HepG2 (cell line): ENCODE data around the gene RPL22L1. TPM values are rescaled to one million over a fixed set of nuclear protein-coding genes. Genes with fewer than 3 reads are reported as not detected.

Source experiments
- ADNP ChIP-seq: sonication (generic); formaldehyde crosslinking; IDR thresholded peaks from 2 replicates; pipeline ENCODE4 v1.4.0; 2020; ENCODE audit warnings: missing genetic modification reagents
- CBX5 ChIP-seq: sonication (generic); formaldehyde crosslinking; IDR thresholded peaks from 2 replicates; pipeline ENCODE4 v1.4.0; 2020; ENCODE audit warnings: missing genetic modification reagents, borderline replicate concordance
- DR1 ChIP-seq: sonication (generic); formaldehyde crosslinking; IDR thresholded peaks from 2 replicates; pipeline ENCODE4 v1.8.0; 2021; ENCODE audit warnings: mild to moderate bottlenecking, missing genetic modification reagents, inconsistent platforms
- FIP1L1 ChIP-seq: fragments of 200-400 bp; formaldehyde crosslinking; IDR thresholded peaks from 2 replicates; pipeline ENCODE4 v1.6.1; 2018; ENCODE audit warnings: low read depth, mild to moderate bottlenecking, low read length, moderate library complexity, borderline replicate concordance; ENCODE audit not compliant: insufficient read depth
- HOXA5 ChIP-seq: sonication (generic); formaldehyde crosslinking; IDR thresholded peaks from 2 replicates; pipeline ENCODE4 v1.4.0; 2020; ENCODE audit warnings: missing genetic modification reagents
- KDM5A ChIP-seq: fragments of 200-600 bp; sonication (generic); IDR thresholded peaks from 2 replicates; pipeline ENCODE4 v1.7.0; 2018; ENCODE audit warnings: antibody characterized with exemption, mild to moderate bottlenecking, low read length, borderline replicate concordance
- KLF16 ChIP-seq, 2 experiments: sonication (generic) in 1 of 2; formaldehyde crosslinking in 1 of 2; IDR thresholded peaks; 2 replicates each; pipeline versions ENCODE4 v1.6.1 to v1.8.0; 2016 to 2023; ENCODE audit warnings: missing genetic modification reagents in 2 of 2, missing compliant biosample characterization in 1 of 2
- NAIF1 ChIP-seq: sonication (generic); formaldehyde crosslinking; IDR thresholded peaks from 2 replicates; pipeline ENCODE4 v1.5.0; 2020; ENCODE audit warnings: mild to moderate bottlenecking, missing genetic modification reagents, borderline replicate concordance
- SOX6 ChIP-seq, 2 experiments: fragments of 450-650 bp in 1 of 2; sonication (generic) in 1 of 2; formaldehyde crosslinking in 1 of 2; IDR thresholded peaks; 2 replicates each; pipeline versions ENCODE4 v1.4.0 to v1.6.1; 2017 to 2020; ENCODE audit warnings: antibody characterized with exemption in 1 of 2, mild to moderate bottlenecking in 1 of 2, missing genetic modification reagents in 1 of 2
- TBX2 ChIP-seq: sonication (generic); formaldehyde crosslinking; IDR thresholded peaks from 2 replicates; pipeline ENCODE4 v1.5.0; 2020; ENCODE audit warnings: missing genetic modification reagents, mild to moderate bottlenecking, borderline replicate concordance
- ZBTB38 ChIP-seq: sonication (generic); formaldehyde crosslinking; IDR thresholded peaks from 2 replicates; pipeline ENCODE4 v1.5.1; 2020; ENCODE audit warnings: mild to moderate bottlenecking, missing genetic modification reagents
- ZMYM4 ChIP-seq: sonication (generic); formaldehyde crosslinking; IDR thresholded peaks from 2 replicates; pipeline ENCODE4 v1.8.1; 2023; ENCODE audit warnings: mild to moderate bottlenecking, missing genetic modification reagents
- ZNF251 ChIP-seq: sonication (generic); formaldehyde crosslinking; IDR thresholded peaks from 2 replicates; pipeline ENCODE4 v1.9.0; 2021; ENCODE audit warnings: mild to moderate bottlenecking, missing genetic modification reagents
- ZNF605 ChIP-seq: sonication (generic); formaldehyde crosslinking; IDR thresholded peaks from 2 replicates; pipeline ENCODE4 v1.8.0; 2022; ENCODE audit warnings: mild to moderate bottlenecking, missing genetic modification reagents
- ZNF674 ChIP-seq: sonication (generic); formaldehyde crosslinking; IDR thresholded peaks from 2 replicates; pipeline ENCODE4 v1.5.0; 2020; ENCODE audit warnings: low read depth, mild to moderate bottlenecking, missing genetic modification reagents
- ZNF780A ChIP-seq: sonication (generic); formaldehyde crosslinking; IDR thresholded peaks from 2 replicates; pipeline ENCODE4 v1.8.0; 2022; ENCODE audit warnings: mild to moderate bottlenecking, missing genetic modification reagents, moderate library complexity
- ZNF788 ChIP-seq: sonication (generic); formaldehyde crosslinking; IDR thresholded peaks from 2 replicates; pipeline ENCODE4 v1.5.0; 2020; ENCODE audit warnings: mild to moderate bottlenecking, missing genetic modification reagents, borderline replicate concordance
- ZNF891 ChIP-seq: sonication (generic); formaldehyde crosslinking; IDR thresholded peaks from 2 replicates; pipeline ENCODE4 v1.5.0; 2020; ENCODE audit warnings: mild to moderate bottlenecking, missing genetic modification reagents
- ZSCAN12 ChIP-seq: sonication (generic); formaldehyde crosslinking; IDR thresholded peaks from 2 replicates; pipeline ENCODE4 v1.9.0; 2021; ENCODE audit warnings: mild to moderate bottlenecking, missing genetic modification reagents
- ZSCAN9 ChIP-seq: IDR thresholded peaks from 2 replicates; pipeline ENCODE4 v1.6.1; 2016; ENCODE audit warnings: borderline replicate concordance
- polyA plus RNA-seq, 8 experiments: library from polyadenylated mRNA; depleted of rRNA in 3 of 8; stranded (reverse) in 7 of 8; unstranded in 1 of 8; fragments of >200 nt; fragmentation: Illumina TruSeq in 4 of 8; extraction: Trizol in 4 of 8; gene quantifications; 2 replicates each; pipeline versions ENCODE4 v1.2.1 to v1.2.3, GENCODE V29; 2011 to 2016; ENCODE audit warnings: low read depth in 4 of 8, missing spikeins in 1 of 8, mixed read lengths in 1 of 8; ENCODE audit not compliant: insufficient read depth in 1 of 8
- total RNA-seq, 5 experiments: library from RNA; depleted of rRNA; stranded (reverse); fragments of >200 nt; fragmentation: Illumina TruSeq; extraction: Trizol; gene quantifications; 2 replicates each; pipeline ENCODE4 v1.2.3, GENCODE V29; 2016; ENCODE audit warnings: low read depth in 1 of 5
- TF ChIP-seq, protein P1 (sequence below): sonication (generic); formaldehyde crosslinking; IDR thresholded peaks from 2 replicates; pipeline ENCODE4 v1.5.1; 2020; ENCODE audit warnings: mild to moderate bottlenecking, moderate library complexity, missing genetic modification reagents
- TF ChIP-seq, protein P2 (sequence below): IDR thresholded peaks from 2 replicates; pipeline ENCODE4 v1.6.1; 2016; ENCODE audit warnings: missing genetic modification reagents, missing compliant biosample characterization
- TF ChIP-seq, protein P3 (sequence below), 2 experiments: fragments of 450-650 bp in 1 of 2; sonication (generic) in 1 of 2; formaldehyde crosslinking; IDR thresholded peaks; 2 replicates each; pipeline versions ENCODE4 v1.5.0 to v1.8.0; 2020 to 2022; ENCODE audit warnings: mild to moderate bottlenecking in 1 of 2, missing genetic modification reagents in 1 of 2
- TF ChIP-seq, protein P4 (sequence below): sonication (generic); formaldehyde crosslinking; IDR thresholded peaks from 2 replicates; pipeline ENCODE4 v1.8.1; 2023; ENCODE audit warnings: mild to moderate bottlenecking, missing genetic modification reagents

RPL22L1 gene
- total and polyA plus RNA-seq, 2 of the 13 experiments (the other 11 are each of a cell fraction or from before 2014, with no cell fraction given), result 42.7 to 152 TPM

DNA sequence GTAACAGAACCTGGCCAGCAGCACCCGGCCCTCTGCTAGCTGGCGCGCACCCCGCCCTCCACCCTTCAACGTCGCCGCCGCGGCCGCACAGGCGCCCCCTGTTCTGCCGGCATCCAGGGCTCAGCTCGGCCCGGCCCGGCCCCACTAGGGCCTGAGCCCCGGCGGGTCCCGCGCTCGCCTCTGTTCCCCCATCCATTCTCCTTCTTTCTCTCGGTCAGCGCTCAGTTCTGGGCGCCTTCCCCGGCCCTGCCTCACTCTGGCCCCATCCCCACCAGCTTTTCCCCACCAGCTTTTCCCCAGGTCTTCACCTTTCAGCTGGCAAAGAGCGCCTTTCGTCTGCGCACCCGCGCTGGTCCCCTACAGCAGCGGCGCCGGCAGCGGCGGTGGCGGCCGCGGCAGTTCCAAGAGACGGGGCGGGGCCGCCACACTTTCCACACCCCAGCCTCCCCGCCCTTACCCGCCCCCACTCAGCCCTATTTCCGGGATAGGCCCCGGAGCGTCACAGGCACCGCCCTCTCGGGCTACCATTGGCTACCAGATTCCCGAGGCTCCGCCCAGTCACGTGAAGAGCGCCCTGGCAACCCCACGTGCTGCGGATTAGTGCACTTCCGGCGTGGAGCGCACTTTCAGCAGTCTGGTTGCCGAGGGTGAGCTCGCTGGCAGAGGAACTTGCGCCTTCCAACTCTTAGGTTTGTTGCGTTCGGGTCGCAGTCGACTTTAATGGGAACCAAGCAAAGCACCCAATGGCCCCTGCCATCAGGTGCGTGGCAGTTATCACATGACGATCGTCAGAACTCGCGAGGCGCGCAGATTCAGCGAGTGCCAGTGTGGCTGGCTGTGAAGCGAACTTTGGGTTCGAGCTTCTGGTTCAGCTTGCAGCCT, 38.5 kb upstream of the RPL22L1 start, which contains the start of gene EIF5A2 (continued):
- TF ChIP-seq, protein P1, sequence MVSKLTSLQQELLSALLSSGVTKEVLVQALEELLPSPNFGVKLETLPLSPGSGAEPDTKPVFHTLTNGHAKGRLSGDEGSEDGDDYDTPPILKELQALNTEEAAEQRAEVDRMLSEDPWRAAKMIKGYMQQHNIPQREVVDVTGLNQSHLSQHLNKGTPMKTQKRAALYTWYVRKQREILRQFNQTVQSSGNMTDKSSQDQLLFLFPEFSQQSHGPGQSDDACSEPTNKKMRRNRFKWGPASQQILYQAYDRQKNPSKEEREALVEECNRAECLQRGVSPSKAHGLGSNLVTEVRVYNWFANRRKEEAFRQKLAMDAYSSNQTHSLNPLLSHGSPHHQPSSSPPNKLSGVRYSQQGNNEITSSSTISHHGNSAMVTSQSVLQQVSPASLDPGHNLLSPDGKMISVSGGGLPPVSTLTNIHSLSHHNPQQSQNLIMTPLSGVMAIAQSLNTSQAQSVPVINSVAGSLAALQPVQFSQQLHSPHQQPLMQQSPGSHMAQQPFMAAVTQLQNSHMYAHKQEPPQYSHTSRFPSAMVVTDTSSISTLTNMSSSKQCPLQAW, result peak; percentile 50; the same call in 1 of the 2 replicates
- TF ChIP-seq KLF16 (CRISPR knock-in tag; IDR thresholded peaks at IDR 0.05), result peak in 1 of 2 experiments; percentile 79; a peak in 2 of 4 replicates
- TF ChIP-seq ADNP (CRISPR knock-in tag), result no peak
- peak; percentile 66 for TF ChIP-seq DR1 (CRISPR knock-in tag)
- TF ChIP-seq ZNF674 (CRISPR knock-in tag), result no peak
- TF ChIP-seq ZBTB38 (CRISPR knock-in tag), result peak; percentile 91
- TF ChIP-seq ZSCAN9 (CRISPR knock-in tag), result peak; percentile 48; the same call in 1 of the 2 replicates
- no peak for TF ChIP-seq SOX6 (IDR thresholded peaks at IDR 0.05)
- TF ChIP-seq SOX6 (CRISPR knock-in tag; IDR thresholded peaks at IDR 0.05), result peak; percentile 47
- TF ChIP-seq, protein P2, sequence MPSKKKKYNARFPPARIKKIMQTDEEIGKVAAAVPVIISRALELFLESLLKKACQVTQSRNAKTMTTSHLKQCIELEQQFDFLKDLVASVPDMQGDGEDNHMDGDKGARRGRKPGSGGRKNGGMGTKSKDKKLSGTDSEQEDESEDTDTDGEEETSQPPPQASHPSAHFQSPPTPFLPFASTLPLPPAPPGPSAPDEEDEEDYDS, result peak; percentile 60
- peak; percentile 97 for TF ChIP-seq ZMYM4
- TF ChIP-seq NAIF1, result peak; percentile 63; the same call in 1 of the 2 replicates
- TF ChIP-seq ZNF788, result peak; percentile 71; the same call in 1 of the 2 replicates
- no peak for TF ChIP-seq ZNF780A (CRISPR knock-in tag)
- no peak for TF ChIP-seq KDM5A
- TF ChIP-seq TBX2, result peak; percentile 64; the same call in 1 of the 2 replicates
- no peak for TF ChIP-seq FIP1L1
- TF ChIP-seq ZNF891 (CRISPR knock-in tag), result peak; percentile 89
- TF ChIP-seq CBX5, result no peak
- TF ChIP-seq ZSCAN12 (CRISPR knock-in tag), result no peak
- peak; percentile 86 for TF ChIP-seq HOXA5 (CRISPR knock-in tag)
- TF ChIP-seq, protein P3, sequence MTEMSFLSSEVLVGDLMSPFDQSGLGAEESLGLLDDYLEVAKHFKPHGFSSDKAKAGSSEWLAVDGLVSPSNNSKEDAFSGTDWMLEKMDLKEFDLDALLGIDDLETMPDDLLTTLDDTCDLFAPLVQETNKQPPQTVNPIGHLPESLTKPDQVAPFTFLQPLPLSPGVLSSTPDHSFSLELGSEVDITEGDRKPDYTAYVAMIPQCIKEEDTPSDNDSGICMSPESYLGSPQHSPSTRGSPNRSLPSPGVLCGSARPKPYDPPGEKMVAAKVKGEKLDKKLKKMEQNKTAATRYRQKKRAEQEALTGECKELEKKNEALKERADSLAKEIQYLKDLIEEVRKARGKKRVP (CRISPR knock-in tag; IDR thresholded peaks at IDR 0.05), result peak in 1 of 2 experiments; percentile 26; a peak in 1 of 4 replicates
- peak; percentile 71; the same call in 1 of the 2 replicates for TF ChIP-seq ZNF605 (CRISPR knock-in tag)
- TF ChIP-seq, protein P4, sequence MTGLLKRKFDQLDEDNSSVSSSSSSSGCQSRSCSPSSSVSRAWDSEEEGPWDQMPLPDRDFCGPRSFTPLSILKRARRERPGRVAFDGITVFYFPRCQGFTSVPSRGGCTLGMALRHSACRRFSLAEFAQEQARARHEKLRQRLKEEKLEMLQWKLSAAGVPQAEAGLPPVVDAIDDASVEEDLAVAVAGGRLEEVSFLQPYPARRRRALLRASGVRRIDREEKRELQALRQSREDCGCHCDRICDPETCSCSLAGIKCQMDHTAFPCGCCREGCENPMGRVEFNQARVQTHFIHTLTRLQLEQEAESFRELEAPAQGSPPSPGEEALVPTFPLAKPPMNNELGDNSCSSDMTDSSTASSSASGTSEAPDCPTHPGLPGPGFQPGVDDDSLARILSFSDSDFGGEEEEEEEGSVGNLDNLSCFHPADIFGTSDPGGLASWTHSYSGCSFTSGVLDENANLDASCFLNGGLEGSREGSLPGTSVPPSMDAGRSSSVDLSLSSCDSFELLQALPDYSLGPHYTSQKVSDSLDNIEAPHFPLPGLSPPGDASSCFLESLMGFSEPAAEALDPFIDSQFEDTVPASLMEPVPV (CRISPR knock-in tag), result peak; percentile 16; the same call in 1 of the 2 replicates
- TF ChIP-seq ZNF251, result no peak
